HG03558 (cell line): ENCODE measurements around the gene NTN4.
"Not testable (repeated sequence)": the region's sequence is repeated elsewhere in the genome, so short reads cannot be mapped to it uniquely, and the experiment has no call there.

ENCODE experiments used
- ATAC-seq: cut with Tn5 transposase; IDR thresholded peaks from one replicate; pipeline ENCODE4 v1.9.1; 2021; ENCODE audit warnings: moderate number of reproducible peaks; ENCODE audit not compliant: unreplicated experiment; ENCODE audit errors: extremely low read depth

Gene NTN4

GRCh38 chr12:95718772-95719171, 71.8 kb downstream of the NTN4 start:
- ATAC-seq, result no peak

GRCh38 chr12:95718006-95718431, 72.5 kb downstream of the NTN4 start:
- ATAC-seq, result no peak

- no peak for ATAC-seq
Measured at GRCh38 chr12:95717316-95717928, 73.1 kb downstream of the NTN4 start.

- ATAC-seq, result no peak
Measured at GRCh38 chr12:95715177-95715576, 75.4 kb downstream of the NTN4 start.

- no peak for ATAC-seq
Measured at GRCh38 chr12:95712269-95712668, 78.3 kb downstream of the NTN4 start.

- no peak for ATAC-seq
Measured at GRCh38 chr12:95710386-95710785, 80.2 kb downstream of the NTN4 start.

GRCh38 chr12:95709152-95709551, 81.4 kb downstream of the NTN4 start:
- ATAC-seq, result no peak

GRCh38 chr12:95705143-95705542, 85.4 kb downstream of the NTN4 start:
- no peak for ATAC-seq

GRCh38 chr12:95703986-95704385, 86.6 kb downstream of the NTN4 start:
- ATAC-seq, result no peak

- ATAC-seq, result no peak
Measured at GRCh38 chr12:95701722-95702418, 88.7 kb downstream of the NTN4 start.

GRCh38 chr12:95701275-95701674, 89.3 kb downstream of the NTN4 start:
- ATAC-seq, result no peak

GRCh38 chr12:95700316-95700785, 90.2 kb downstream of the NTN4 start:
- peak; percentile 97 for ATAC-seq

- no peak for ATAC-seq
Measured at GRCh38 chr12:95699579-95699978, 91.0 kb downstream of the NTN4 start.

GRCh38 chr12:95694136-95694535, 96.4 kb downstream of the NTN4 start:
- no peak for ATAC-seq

- ATAC-seq, result no peak
Measured at GRCh38 chr12:95693689-95694088, 96.9 kb downstream of the NTN4 start.

- no peak for ATAC-seq
Measured at GRCh38 chr12:95690861-95691635, 99.5 kb downstream of the NTN4 start.

GRCh38 chr12:95687937-95688336, 102.6 kb downstream of the NTN4 start:
- no peak for ATAC-seq

GRCh38 chr12:95683418-95683817, 107.1 kb downstream of the NTN4 start:
- no peak for ATAC-seq

- no peak for ATAC-seq
Measured at GRCh38 chr12:95681210-95681765, 109.3 kb downstream of the NTN4 start.

GRCh38 chr12:95678684-95679083, 111.9 kb downstream of the NTN4 start:
- ATAC-seq, result no peak

GRCh38 chr12:95677782-95678181, 112.8 kb downstream of the NTN4 start:
- not testable (repeated sequence) for ATAC-seq
